NT2/D1 (cell line): ENCODE measurements around the gene MEGF6.

Experiments
- SUZ12 ChIP-seq: IDR thresholded peaks from 2 replicates; pipeline ENCODE4 v1.6.1; 2011; ENCODE audit not compliant: insufficient read length, insufficient read depth; ENCODE audit errors: extremely low read depth
- YY1 ChIP-seq: IDR thresholded peaks from 2 replicates; pipeline ENCODE4 v1.6.1; 2011; ENCODE audit not compliant: insufficient read length, insufficient read depth

DNA sequence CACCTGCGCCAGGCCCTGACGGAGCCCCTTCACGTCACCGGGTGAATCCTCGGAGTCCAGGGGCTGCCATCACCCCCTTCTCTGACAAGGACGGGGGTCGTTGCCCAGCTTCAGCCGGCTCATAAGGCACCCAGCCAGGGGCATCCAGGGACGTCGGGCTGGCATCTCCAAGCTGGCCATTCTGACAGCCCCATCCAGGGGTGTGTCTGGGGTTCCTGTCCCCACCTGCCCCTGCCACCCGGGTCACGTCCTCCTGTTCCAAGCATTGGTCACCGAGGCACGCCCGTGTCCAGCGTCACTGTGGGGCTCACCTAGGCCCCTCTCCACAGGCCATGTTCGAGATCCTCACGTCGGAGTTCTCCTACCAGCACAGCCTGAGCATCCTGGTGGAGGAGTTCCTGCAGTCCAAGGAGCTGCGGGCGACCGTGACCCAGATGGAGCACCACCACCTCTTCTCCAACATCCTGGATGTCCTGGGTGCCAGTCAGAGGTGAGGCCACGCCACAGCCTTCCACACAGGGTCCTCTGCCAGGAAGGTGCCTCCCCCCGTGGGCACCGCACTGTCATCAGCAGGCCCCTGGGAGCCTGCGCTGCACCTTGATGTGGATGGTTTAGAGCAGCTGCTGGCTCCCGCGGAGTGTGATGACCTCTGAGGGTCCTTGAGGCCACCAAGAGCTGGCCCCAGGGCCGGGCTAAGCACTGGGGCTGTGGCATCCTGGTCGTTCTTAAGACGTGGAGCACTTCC is 142.0 kb downstream of the MEGF6 start:
- TF ChIP-seq SUZ12 (no peak), YY1 (no peak)
